Left ventricle myocardium inferior (tissue), 1 donor: ENCODE measurements around the gene WDR31. TPM values are rescaled to one million over a fixed set of nuclear protein-coding genes. Genes with fewer than 3 reads are reported as not detected.

Experiments used
- DNase-seq: peaks from one replicate; pipeline ENCODE4 v3.0.0-alpha.2; 2020
- H3K27ac ChIP-seq: fragments of 200-600 bp; replicated peaks from 2 replicates; pipeline ENCODE4 v1.8.0; 2021
- H3K27me3 ChIP-seq: fragments of 200-600 bp; 2 replicates; pipeline ENCODE4 v1.8.0; 2021; ENCODE audit warnings: low read depth
- H3K36me3 ChIP-seq: fragments of 200-600 bp; 2 replicates; pipeline ENCODE4 v1.8.0; 2021
- H3K4me1 ChIP-seq: fragments of 200-600 bp; 2 replicates; pipeline ENCODE4 v1.8.0; 2021
- H3K4me3 ChIP-seq: fragments of 200-600 bp; 2 replicates; pipeline ENCODE4 v1.8.0; 2021; ENCODE audit warnings: mild to moderate bottlenecking, moderate library complexity
- H3K9me3 ChIP-seq: fragments of 200-600 bp; replicated peaks from 2 replicates; pipeline ENCODE4 v1.8.0; 2021
- CTCF ChIP-seq: fragments of 200-600 bp; IDR thresholded peaks from 2 replicates; pipeline ENCODE4 v1.8.0; 2021; ENCODE audit warnings: antibody characterized with exemption, mild to moderate bottlenecking, borderline replicate concordance
- intact Hi-C: fragments of 100-400 bp; cut with micrococcal nuclease; formaldehyde crosslinking; loops from one replicate; pipeline ENCODE4 v1.11.0; 2022
- total RNA-seq: library from RNA; stranded (reverse); fragmentation: NEBNext Ultra II Directional; extraction: Animal tissue kit (Norgen Biotek cat#: 25700); gene quantifications from one replicate; pipeline ENCODE4 v1.2.1, GENCODE V29; 2021
- donor health status: DM: no; HTN: yes; CAD: no; lungs with severe emphysema.

WDR31 gene
- total RNA-seq, 1 donor from 2014 or later, result 12.4 TPM

DNA sequence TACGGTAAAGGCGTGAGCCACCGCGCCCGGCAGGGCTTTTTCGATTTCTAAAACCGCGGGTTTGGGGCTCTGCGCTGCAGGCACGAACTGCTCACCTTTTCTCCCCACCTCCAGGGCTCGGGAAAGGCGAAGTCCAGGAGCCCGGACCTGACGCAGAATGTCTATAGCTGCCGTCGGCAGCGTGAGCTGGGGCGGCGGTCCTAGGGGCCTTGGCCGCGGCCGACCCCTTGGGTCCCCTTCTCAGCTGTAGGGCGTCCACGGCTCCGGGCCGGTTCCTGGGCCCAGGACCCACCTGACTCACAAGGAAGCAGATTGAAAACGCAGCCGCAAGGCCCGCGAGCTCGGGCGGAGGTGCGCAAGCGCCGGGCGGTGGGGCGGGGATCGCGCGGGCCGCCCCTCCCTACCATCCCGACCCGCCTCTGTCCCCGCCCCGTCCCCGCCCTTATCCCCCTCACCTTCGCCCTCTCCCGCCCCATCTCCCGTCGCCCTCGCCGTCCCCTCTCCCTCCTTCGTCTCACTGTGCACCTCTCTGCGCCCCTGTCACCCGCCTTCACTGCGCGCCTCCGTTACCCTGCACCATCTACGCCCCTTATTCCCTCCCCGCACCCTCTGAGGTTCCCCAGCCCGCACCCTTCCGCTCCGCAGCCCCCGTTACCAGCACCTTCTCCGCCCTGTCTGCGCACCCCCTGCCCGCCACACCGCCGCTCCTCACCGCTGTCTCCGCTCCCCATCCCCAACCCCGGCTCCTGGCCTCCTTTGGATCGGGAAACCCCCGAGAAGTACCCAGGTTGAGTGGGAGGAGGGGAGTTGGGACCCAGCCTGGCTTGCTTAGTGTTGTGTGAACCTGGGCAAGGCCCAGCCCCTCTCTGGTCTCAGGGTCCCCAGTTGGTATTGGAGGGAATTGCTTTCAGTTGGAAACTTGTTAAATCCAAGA lies 36.8 kb upstream of the WDR31 start, which contains the start of gene HDHD3:
Gene HDHD3, minus strand, starts transcription at position 353 of the 934 bp plus-strand sequence. CDS start 2,632 bp downstream, outside the sequence.
- H3K4me1 ChIP-seq, result peaks cover 15% of the 10 kb centered on the region
- peak; percentile 51 for DNase-seq
- no peaks in the 10 kb centered on the region for H3K9me3 ChIP-seq
- TF ChIP-seq CTCF, result no peak
- peak within 1 kb of the TSS; percentile 70 for H3K27ac ChIP-seq
- intact Hi-C loops, result no loop called here
- peak within 1 kb of the TSS; percentile 76 for H3K4me3 ChIP-seq
- H3K27me3 ChIP-seq, result peaks cover 9% of the 10 kb centered on the region
- H3K36me3 ChIP-seq, result peaks cover 21% of the 10 kb centered on the region

- no peak for TF ChIP-seq CTCF
- no peak for DNase-seq
- Histone ChIP-seq H3K9me3 (no peaks in the 10 kb centered on the region), H3K36me3 (peaks cover 21% of the 10 kb centered on the region), H3K27ac (no peak overlapping the region), H3K27me3 (peaks cover 9% of the 10 kb centered on the region), H3K4me1 (peaks cover 15% of the 10 kb centered on the region), H3K4me3 (peak overlapping the region; percentile 76)
- intact Hi-C loops, result no loop called here
Observed at GRCh38 chr9:113375057-113376023, 35.3 kb upstream of the WDR31 start.

DNA sequence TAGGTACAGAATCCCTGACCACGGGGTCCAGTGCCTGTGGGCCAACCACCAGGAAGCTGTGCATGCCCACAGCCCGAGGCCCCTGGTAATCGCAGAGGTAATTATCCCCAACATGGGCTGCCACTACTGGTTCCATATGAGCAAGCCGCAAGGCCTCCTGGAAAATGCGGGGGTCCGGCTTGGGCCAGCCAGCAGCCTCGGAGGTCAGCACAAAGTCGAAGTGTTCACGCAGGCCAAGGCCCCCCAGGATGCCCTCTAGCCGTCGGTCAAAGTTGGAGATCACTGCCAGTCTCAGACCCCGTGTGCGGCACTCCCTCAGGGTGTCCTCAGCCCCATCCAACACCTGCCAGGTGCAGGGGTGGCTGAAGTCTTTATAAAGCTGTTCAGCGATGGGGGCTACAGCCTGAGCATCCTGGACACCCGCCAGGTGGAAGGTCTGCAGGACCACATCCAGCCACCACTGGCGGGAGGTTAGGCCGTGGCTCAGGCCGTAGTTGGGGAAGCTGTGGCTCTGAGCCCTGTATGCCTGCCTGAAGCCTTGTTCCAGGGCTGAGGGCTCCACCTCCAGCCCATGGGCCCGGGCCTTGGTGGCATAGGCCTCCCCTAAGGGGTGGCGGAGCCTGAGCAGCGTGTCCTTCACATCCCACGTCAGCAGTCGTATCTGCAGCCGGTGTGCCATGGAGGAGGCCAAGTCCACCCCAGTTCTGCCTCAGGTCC lies 33.8 kb upstream of the WDR31 start:
- peaks cover 21% of the 10 kb centered on the region for H3K36me3 ChIP-seq
- no peak for TF ChIP-seq CTCF
- H3K4me1 ChIP-seq, result peaks cover 24% of the 10 kb centered on the region
- H3K27ac ChIP-seq, result no peak overlapping the region
- peaks cover 9% of the 10 kb centered on the region for H3K27me3 ChIP-seq
- intact Hi-C loops, result no loop called here
- DNase-seq, result no peak
- no peak overlapping the region for H3K4me3 ChIP-seq
- H3K9me3 ChIP-seq, result no peaks in the 10 kb centered on the region

DNA sequence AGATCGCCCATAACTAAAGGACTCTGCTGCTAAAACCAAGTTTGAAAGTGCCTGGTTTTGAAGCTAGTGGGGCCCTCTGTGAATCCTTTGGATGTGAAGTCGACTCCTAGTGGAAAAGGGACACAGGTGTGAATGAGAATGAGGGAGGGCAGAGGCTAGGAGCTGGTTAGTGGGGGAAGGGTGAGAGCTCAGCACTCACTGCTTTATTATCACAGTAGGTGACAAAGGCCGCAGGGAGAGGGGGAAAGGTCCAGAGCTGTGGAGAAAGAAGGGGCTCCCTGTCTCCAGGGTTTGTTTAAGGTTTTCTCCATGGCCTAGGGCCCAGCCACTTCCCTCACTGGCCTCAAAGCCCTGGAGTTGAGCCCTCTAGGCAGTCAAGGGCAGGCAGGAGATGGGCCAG lies 33.2 kb upstream of the WDR31 start:
- peaks cover 21% of the 10 kb centered on the region for H3K36me3 ChIP-seq
- DNase-seq, result no peak
- peaks cover 9% of the 10 kb centered on the region for H3K27me3 ChIP-seq
- H3K4me3 ChIP-seq, result no peak overlapping the region
- intact Hi-C loops, result no loop called here
- TF ChIP-seq CTCF, result no peak
- no peaks in the 10 kb centered on the region for H3K9me3 ChIP-seq
- no peak overlapping the region for H3K27ac ChIP-seq
- H3K4me1 ChIP-seq, result peaks cover 24% of the 10 kb centered on the region

DNA sequence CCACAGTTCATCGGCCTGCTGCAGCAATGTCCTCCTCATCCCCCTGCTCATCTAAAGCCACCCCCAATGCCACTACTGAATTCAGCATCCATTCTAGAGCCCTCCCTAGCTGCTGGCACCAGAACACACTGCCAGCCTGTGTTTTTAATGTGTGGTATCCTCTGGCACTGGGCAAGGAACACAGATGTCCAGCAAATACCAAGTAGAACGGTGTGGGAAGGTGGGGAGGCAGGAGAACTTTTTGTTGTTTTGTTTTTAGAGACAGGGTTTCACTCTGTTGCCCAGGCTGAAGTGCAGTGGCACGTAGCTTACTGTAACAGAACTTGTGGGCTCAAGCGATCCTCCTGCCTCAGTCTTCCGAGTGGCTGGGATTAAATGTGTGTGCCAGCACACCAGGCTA lies 32.0 kb upstream of the WDR31 start:
- Histone ChIP-seq H3K27ac (no peak overlapping the region), H3K4me1 (peaks cover 24% of the 10 kb centered on the region), H3K4me3 (no peak overlapping the region), H3K9me3 (no peaks in the 10 kb centered on the region), H3K27me3 (peaks cover 9% of the 10 kb centered on the region), H3K36me3 (peaks cover 21% of the 10 kb centered on the region)
- TF ChIP-seq CTCF, result no peak
- intact Hi-C loops, result no loop called here
- no peak for DNase-seq
